Heart left ventricle (tissue), 16 donors: ENCODE data around the gene L2HGDH. TPM values are rescaled to one million over a fixed set of nuclear protein-coding genes. Genes with fewer than 3 reads are reported as not detected.

Source experiments
- ATAC-seq, 4 donors: fragments of 200-7000 bp; cut with Tn5 transposase; one replicate each; pipeline ENCODE4 v1.9.1; 2020 to 2022; ENCODE audit warnings: moderate library complexity in 4 of 4, mild to moderate bottlenecking in 3 of 4, moderate number of reproducible peaks in 1 of 4
- DNase-seq, 5 donors: peaks; one replicate each; pipeline ENCODE4 v3.0.0-alpha.2; 2020
- H3K27ac ChIP-seq, 12 donors: fragments of 200-600 bp; sonication (generic) in 4 of 12; one replicate each; pipeline versions ENCODE4 v1.5.0 to v1.8.0; 2016 to 2022; ENCODE audit warnings: mild to moderate bottlenecking in 2 of 12
- H3K27me3 ChIP-seq, 9 donors: fragments of 200-600 bp; sonication (generic) in 2 of 9; one replicate each; pipeline versions ENCODE4 v1.5.1 to v1.8.0; 2016 to 2022; ENCODE audit warnings: mild to moderate bottlenecking in 3 of 9
- H3K36me3 ChIP-seq, 9 donors: fragments of 200-600 bp; sonication (generic) in 2 of 9; one replicate each; pipeline versions ENCODE4 v1.5.0 to v1.8.0; 2018 to 2022; ENCODE audit warnings: mild to moderate bottlenecking in 2 of 9
- H3K4me1 ChIP-seq, 12 donors: fragments of 200-600 bp; sonication (generic) in 4 of 12; one replicate each; pipeline versions ENCODE4 v1.5.0 to v1.8.0; 2016 to 2022; ENCODE audit warnings: mild to moderate bottlenecking in 3 of 12
- H3K4me3 ChIP-seq, 12 donors: fragments of 200-600 bp; sonication (generic) in 4 of 12; one replicate each; pipeline versions ENCODE4 v1.5.0 to v1.8.0; 2017 to 2022; ENCODE audit warnings: mild to moderate bottlenecking in 9 of 12, moderate library complexity in 4 of 12
- H3K9me3 ChIP-seq, 12 donors: fragments of 200-600 bp; sonication (generic) in 4 of 12; one replicate each; pipeline versions ENCODE4 v1.5.0 to v1.8.0; 2016 to 2022; ENCODE audit warnings: mild to moderate bottlenecking in 1 of 12
- CTCF ChIP-seq, 12 donors: fragments of 200-600 bp; sonication (generic) in 4 of 12; IDR thresholded peaks; one replicate each; pipeline versions ENCODE4 v1.5.0 to v1.8.0; 2018 to 2022; ENCODE audit warnings: antibody characterized with exemption in 12 of 12, mild to moderate bottlenecking in 5 of 12
- POLR2A ChIP-seq, 2 donors: fragments of 450-650 bp; IDR thresholded peaks; one replicate each; pipeline ENCODE4 v1.6.1; 2017; ENCODE audit warnings: antibody characterized with exemption in 2 of 2, mild to moderate bottlenecking in 2 of 2, moderate library complexity in 2 of 2
- WGBS, 4 donors: extraction: QIAGEN DNeasy Blood & Tissue Kit in 2 of 4; methylation state at CpG; one replicate each; pipeline versions ENCODE4 v1.1.5 to v1.1.7; 2013 to 2018; 5-methylcytosine and 5-hydroxymethylcytosine counted together
- intact Hi-C, 10 donors: fragments of 100-400 bp; cut with DNase I; formaldehyde crosslinking; loops; one replicate each; pipeline versions ENCODE4 v1.11.1 to v1.14.2; 2022
- polyA plus RNA-seq, 2 donors: library from polyadenylated mRNA; stranded (reverse); fragments of 200-250 nt; gene quantifications; one replicate each; pipeline ENCODE4 v1.2.3, GENCODE V29; 2013
- total RNA-seq, 9 donors: library from RNA; depleted of rRNA in 2 of 9; stranded (reverse); fragments of >200 nt in 2 of 9; fragmentation: NEBNext Ultra II Directional in 3 of 9; extraction: Animal tissue kit (Norgen Biotek cat#: 25700) in 3 of 9; gene quantifications; one replicate each; pipeline versions ENCODE4 v1.1.0 to v1.2.4, GENCODE V29; 2016 to 2023
- donor health status: ischemic (EF 13 %, LVEDD 7.1; RV severe dilation, severe dysfunction).
- donor health status: healthy with polysubstance abuse.
- donor health status: DM: no; HTN: yes; CAD: no.
- donor health status: DM: no; HTN: no; CAD: no.
- donor health status: ischemic (EF 25% LVEDD 6.9; RV normal size, moderate dysfunction).
- donor health status: ischemic (EF 25% LVEDD 5.7; RV mildly dilated, moderate dysfunction).
- donor health status: healthy.
- donor health status: DM: yes; HTN: yes; CAD: no.
- donor health status: ischemic (EF 35%, LVEDD 5.7; RV mildly dilated, moderate dysfunction).
- donor health status: nonischemic (EF 11% LVEDD 7.7; RV severe dilation, severe dysfunction).
- donor health status: DM: yes; HTN: yes; CAD: no.
- donor health status: PGD.
- donor health status: ischemic (EF 29% LVEDD 5.4; RV normal size, mild dysfunction).
- donor health status: nonischemic (EF 23%, LVEDD 6.1; RV moderate dilation, normal function).

The L2HGDH gene
- total and polyA plus RNA-seq, 11 donors = 2.5 to 12.2 (median 9.1) TPM

GRCh38 chr14:50285861-50286260 is 26.2 kb downstream of the L2HGDH start:
- intact Hi-C loops = no loop called here
- Histone ChIP-seq H3K9me3 (no peaks in the 10 kb centered on the region), H3K4me1 (no peaks in the 10 kb centered on the region), H3K27ac (no peak overlapping the region), H3K27me3 (no peaks in the 10 kb centered on the region), H3K4me3 (no peak overlapping the region), H3K36me3 (peaks cover 0 to 4% (median under 1%) of the 10 kb centered on the region in 9 donors)
- TF ChIP-seq POLR2A (IDR thresholded peaks at IDR 0.05) (no peak), CTCF (IDR thresholded peaks at IDR 0.05) (no peak)
- DNase-seq (no peak), ATAC-seq (no peak)

- 95 to 100% (median 100%) methylated on average over 1 of the region's 1 CpG for WGBS, 4 donors
- no peak for TF ChIP-seq POLR2A (IDR thresholded peaks at IDR 0.05)
- TF ChIP-seq CTCF (IDR thresholded peaks at IDR 0.05) = no peak
- H3K4me3 ChIP-seq = no peak overlapping the region
Measured at GRCh38 chr14:50272498-50272897, 39.5 kb downstream of the L2HGDH start.

GRCh38 chr14:50270932-50271331 is 41.1 kb downstream of the L2HGDH start:
- DNase-seq = no peak
- intact Hi-C loops = no loop called here
- 86 to 92% (median 89%) methylated on average over 6 of the region's 6 CpGs for WGBS, 4 donors
- no peak for ATAC-seq
- H3K9me3 ChIP-seq = no peaks in the 10 kb centered on the region
- no peaks in the 10 kb centered on the region for H3K4me1 ChIP-seq
- H3K4me3 ChIP-seq = no peak overlapping the region
- peaks cover 0 to 13% (median 2%) of the 10 kb centered on the region in 9 donors for H3K36me3 ChIP-seq
- H3K27me3 ChIP-seq = no peaks in the 10 kb centered on the region
- no peak for TF ChIP-seq CTCF (IDR thresholded peaks at IDR 0.05)
- no peak for TF ChIP-seq POLR2A (IDR thresholded peaks at IDR 0.05)
- no peak overlapping the region for H3K27ac ChIP-seq

More at GRCh38 chr14:50272498-50272897, 39.5 kb downstream of the L2HGDH start:
- H3K9me3 ChIP-seq = no peaks in the 10 kb centered on the region
- peaks cover 0 to 11% (median 2%) of the 10 kb centered on the region in 9 donors for H3K36me3 ChIP-seq
- no peaks in the 10 kb centered on the region for H3K4me1 ChIP-seq
- no peak for DNase-seq
- intact Hi-C loops = no loop called here
- H3K27ac ChIP-seq = no peak overlapping the region
- no peak for ATAC-seq
- H3K27me3 ChIP-seq = no peaks in the 10 kb centered on the region

GRCh38 chr14:50265029-50265428 is 47.0 kb downstream of the L2HGDH start:
- Histone ChIP-seq H3K36me3 (peaks cover 0 to 13% (median 4%) of the 10 kb centered on the region in 9 donors), H3K4me1 (peaks cover 0 to 4% (median 0%) of the 10 kb centered on the region in 12 donors), H3K4me3 (no peak overlapping the region), H3K27me3 (no peaks in the 10 kb centered on the region), H3K27ac (no peak overlapping the region), H3K9me3 (no peaks in the 10 kb centered on the region)
- no peak for ATAC-seq
- TF ChIP-seq POLR2A (IDR thresholded peaks at IDR 0.05) = no peak
- no peak for TF ChIP-seq CTCF (IDR thresholded peaks at IDR 0.05)
- no peak for DNase-seq
- intact Hi-C loops = loop anchor here in 1 of 10 donors (10.0 kb wide), 1 partner anchor 110 kb away; no protein-coding TSS in a partner anchor
